Adipocyte (in vitro differentiated cells): ENCODE measurements around the gene ANKRD35.

Source experiments
- DNase-seq: peaks from one replicate; pipeline ENCODE4 v3.0.0-alpha.2; 2015; ENCODE audit warnings: low read depth
- H3K27me3 ChIP-seq: replicated peaks from 2 replicates; pipeline ENCODE4 v1.7.0; 2013; ENCODE audit warnings: mild to moderate bottlenecking, low read length, moderate library complexity; ENCODE audit not compliant: control insufficient read depth, insufficient read depth
- H3K36me3 ChIP-seq: 2 replicates; pipeline ENCODE4 v1.7.0; 2013; ENCODE audit warnings: low read length, mild to moderate bottlenecking, moderate library complexity; ENCODE audit not compliant: control insufficient read depth, insufficient read depth, severe bottlenecking
- H3K4me1 ChIP-seq: 2 replicates; pipeline ENCODE4 v1.7.0; 2013; ENCODE audit warnings: mild to moderate bottlenecking, low read length, moderate library complexity; ENCODE audit not compliant: control insufficient read depth, insufficient read depth
- H3K4me3 ChIP-seq: 2 replicates; pipeline ENCODE4 v1.7.0; 2013; ENCODE audit warnings: mild to moderate bottlenecking, low read length, moderate library complexity
- H3K9ac ChIP-seq: 2 replicates; pipeline ENCODE4 v1.7.0; 2013; ENCODE audit warnings: mild to moderate bottlenecking, low read length, moderate library complexity
- H3K9me3 ChIP-seq: 2 replicates; pipeline ENCODE4 v1.7.0; 2013; ENCODE audit warnings: mild to moderate bottlenecking, low read length, moderate library complexity; ENCODE audit not compliant: control insufficient read depth

Gene ANKRD35

GRCh38 chr1:145891587-145892485 lies 6.2 kb upstream of the ANKRD35 start:
- Histone ChIP-seq H3K9ac (peak overlapping the region; percentile 79), H3K36me3 (no peaks in the 10 kb centered on the region), H3K4me1 (peaks cover 35% of the 10 kb centered on the region), H3K9me3 (no peaks in the 10 kb centered on the region), H3K4me3 (peak overlapping the region; percentile 59), H3K27me3 (no peaks in the 10 kb centered on the region)
- peak; percentile 98 for DNase-seq

- peak overlapping the region; percentile 59 for H3K4me3 ChIP-seq
- no peaks in the 10 kb centered on the region for H3K27me3 ChIP-seq
- H3K4me1 ChIP-seq = peaks cover 35% of the 10 kb centered on the region
- DNase-seq = peak; percentile 34
- H3K9ac ChIP-seq = peak overlapping the region; percentile 79
- no peaks in the 10 kb centered on the region for H3K36me3 ChIP-seq
- no peaks in the 10 kb centered on the region for H3K9me3 ChIP-seq
Measured at GRCh38 chr1:145891143-145891542, 5.5 kb upstream of the ANKRD35 start.

- Histone ChIP-seq H3K36me3 (no peaks in the 10 kb centered on the region), H3K4me1 (peaks cover 43% of the 10 kb centered on the region), H3K27me3 (no peaks in the 10 kb centered on the region), H3K9me3 (no peaks in the 10 kb centered on the region), H3K9ac (no peak overlapping the region), H3K4me3 (no peak overlapping the region)
- DNase-seq = no peak
Measured at GRCh38 chr1:145889722-145890121, 4.1 kb upstream of the ANKRD35 start.

GRCh38 chr1:145887631-145888030 lies 2.0 kb upstream of the ANKRD35 start:
- Histone ChIP-seq H3K27me3 (no peaks in the 10 kb centered on the region), H3K4me1 (peaks cover 53% of the 10 kb centered on the region), H3K9me3 (no peaks in the 10 kb centered on the region), H3K9ac (no peak overlapping the region), H3K4me3 (no peak overlapping the region), H3K36me3 (no peaks in the 10 kb centered on the region)
- no peak for DNase-seq

GRCh38 chr1:145886816-145887215 lies 1.1 kb upstream of the ANKRD35 start:
- H3K27me3 ChIP-seq = no peaks in the 10 kb centered on the region

GRCh38 chr1:145886390-145886789 lies 724 bp upstream of the ANKRD35 start:
- H3K36me3 ChIP-seq = no peaks in the 10 kb centered on the region
- no peaks in the 10 kb centered on the region for H3K27me3 ChIP-seq
- H3K9me3 ChIP-seq = no peaks in the 10 kb centered on the region
- peaks cover 40% of the 10 kb centered on the region for H3K4me1 ChIP-seq
- peak overlapping the region; percentile 85 for H3K4me3 ChIP-seq
- H3K9ac ChIP-seq = peak overlapping the region; percentile 51
- no peak for DNase-seq

More at GRCh38 chr1:145886816-145887215, 1.1 kb upstream of the ANKRD35 start:
- Histone ChIP-seq H3K9ac (no peak overlapping the region), H3K4me3 (no peak overlapping the region), H3K36me3 (no peaks in the 10 kb centered on the region), H3K4me1 (peaks cover 44% of the 10 kb centered on the region), H3K9me3 (no peaks in the 10 kb centered on the region)
- DNase-seq = no peak

GRCh38 chr1:145884675-145885074 lies 991 bp downstream of the ANKRD35 start:
- Histone ChIP-seq H3K4me3 (peak overlapping the region; percentile 85), H3K27me3 (no peaks in the 10 kb centered on the region), H3K9ac (peak overlapping the region; percentile 48), H3K9me3 (no peaks in the 10 kb centered on the region), H3K4me1 (peaks cover 25% of the 10 kb centered on the region), H3K36me3 (no peaks in the 10 kb centered on the region)
- no peak for DNase-seq

- no peaks in the 10 kb centered on the region for H3K27me3 ChIP-seq
- no peaks in the 10 kb centered on the region for H3K36me3 ChIP-seq
- DNase-seq = no peak
- H3K4me1 ChIP-seq = peaks cover 15% of the 10 kb centered on the region
- H3K4me3 ChIP-seq = no peak overlapping the region
- no peak overlapping the region for H3K9ac ChIP-seq
- no peaks in the 10 kb centered on the region for H3K9me3 ChIP-seq
Measured at GRCh38 chr1:145879775-145880174, 5.9 kb downstream of the ANKRD35 start.

- Histone ChIP-seq H3K27me3 (no peaks in the 10 kb centered on the region), H3K4me1 (peaks cover 4% of the 10 kb centered on the region), H3K9ac (no peak overlapping the region), H3K9me3 (no peaks in the 10 kb centered on the region), H3K4me3 (no peak overlapping the region), H3K36me3 (no peaks in the 10 kb centered on the region)
- DNase-seq = peak; percentile 39
Measured at GRCh38 chr1:145878724-145879123, 6.9 kb downstream of the ANKRD35 start.

GRCh38 chr1:145877923-145878486 lies 7.7 kb downstream of the ANKRD35 start:
- Histone ChIP-seq H3K36me3 (no peaks in the 10 kb centered on the region), H3K9me3 (no peaks in the 10 kb centered on the region), H3K4me1 (peaks cover 3% of the 10 kb centered on the region), H3K27me3 (no peaks in the 10 kb centered on the region), H3K4me3 (no peak overlapping the region), H3K9ac (no peak overlapping the region)
- DNase-seq = no peak

- Histone ChIP-seq H3K4me3 (no peak overlapping the region), H3K9me3 (no peaks in the 10 kb centered on the region), H3K27me3 (no peaks in the 10 kb centered on the region), H3K4me1 (peaks cover 21% of the 10 kb centered on the region), H3K36me3 (no peaks in the 10 kb centered on the region), H3K9ac (no peak overlapping the region)
- DNase-seq = no peak
Measured at GRCh38 chr1:145874646-145875045, 11.0 kb downstream of the ANKRD35 start.
